Stimulated activated CD4-positive, alpha-beta T cell treated with anti-CD3 and anti-CD28 coated beads, Interleukin-12 subunit alpha, Interleukin-12 subunit beta, amount 100 ng/mL, for 4 hours (primary cell): ENCODE results near the gene LMF1.
"Not testable (repeated sequence)": the region's sequence is repeated elsewhere in the genome, so short reads cannot be mapped to it uniquely, and the experiment has no call there.

Experiments used
- DNase-seq: peaks from one replicate; pipeline ENCODE4 v3.0.0-alpha.2; 2020

The LMF1 gene

GRCh38 chr16:891353-891740 lies 79.4 kb downstream of the LMF1 start:
- DNase-seq = no peak

DNA sequence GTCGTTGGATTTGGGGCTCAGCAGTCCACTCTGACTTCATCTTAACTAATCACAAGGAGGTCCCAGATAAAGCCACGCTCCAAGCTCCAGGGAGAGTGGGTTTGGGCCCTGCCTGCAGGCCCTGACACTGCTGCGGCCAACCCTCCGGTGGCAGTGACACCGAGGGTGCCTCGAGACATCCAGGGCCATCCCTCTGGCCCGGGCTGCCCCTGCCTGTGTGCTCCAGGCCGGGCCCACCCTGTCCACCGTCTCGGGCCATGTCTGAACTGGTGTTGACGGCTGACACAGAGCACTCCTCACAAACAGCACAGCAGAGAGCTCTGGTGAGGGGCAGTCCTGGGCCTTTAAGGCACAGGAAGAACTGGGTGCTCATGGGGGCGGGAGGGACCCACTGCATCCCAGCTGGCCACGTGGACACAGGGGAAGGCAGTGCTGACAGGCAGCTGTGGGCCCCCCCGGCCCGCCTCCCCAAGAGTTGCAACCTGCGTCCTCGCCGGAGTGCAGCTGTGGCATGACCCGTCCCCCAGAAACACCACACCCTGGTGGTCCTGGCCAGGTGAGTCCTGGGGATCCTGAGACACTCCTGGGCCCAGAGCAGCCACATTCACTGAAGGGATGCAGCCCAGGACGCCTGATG lies 80.0 kb downstream of the LMF1 start:
- DNase-seq = no peak

DNA sequence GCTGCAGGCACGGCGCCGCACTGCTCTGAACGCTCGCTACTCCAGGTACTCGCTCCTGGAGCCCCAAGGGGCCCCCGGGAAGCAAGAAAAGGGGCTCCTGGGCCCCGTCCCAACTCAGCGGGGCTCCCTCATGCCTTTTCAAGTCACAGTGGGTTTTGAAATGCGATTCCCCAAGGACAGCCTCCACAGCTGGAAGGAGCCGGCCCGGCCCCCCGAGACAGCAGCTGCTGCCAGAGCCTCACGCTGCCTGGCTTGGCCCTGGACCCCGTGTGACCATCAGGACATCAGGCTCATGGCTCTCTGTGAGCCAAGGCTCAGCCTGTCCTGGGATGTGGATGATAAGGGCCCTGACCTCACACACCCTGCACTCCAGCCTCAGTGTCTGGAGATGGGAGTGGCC lies 80.6 kb downstream of the LMF1 start:
- DNase-seq = no peak

GRCh38 chr16:889586-889985 lies 81.2 kb downstream of the LMF1 start:
- DNase-seq = no peak

DNA sequence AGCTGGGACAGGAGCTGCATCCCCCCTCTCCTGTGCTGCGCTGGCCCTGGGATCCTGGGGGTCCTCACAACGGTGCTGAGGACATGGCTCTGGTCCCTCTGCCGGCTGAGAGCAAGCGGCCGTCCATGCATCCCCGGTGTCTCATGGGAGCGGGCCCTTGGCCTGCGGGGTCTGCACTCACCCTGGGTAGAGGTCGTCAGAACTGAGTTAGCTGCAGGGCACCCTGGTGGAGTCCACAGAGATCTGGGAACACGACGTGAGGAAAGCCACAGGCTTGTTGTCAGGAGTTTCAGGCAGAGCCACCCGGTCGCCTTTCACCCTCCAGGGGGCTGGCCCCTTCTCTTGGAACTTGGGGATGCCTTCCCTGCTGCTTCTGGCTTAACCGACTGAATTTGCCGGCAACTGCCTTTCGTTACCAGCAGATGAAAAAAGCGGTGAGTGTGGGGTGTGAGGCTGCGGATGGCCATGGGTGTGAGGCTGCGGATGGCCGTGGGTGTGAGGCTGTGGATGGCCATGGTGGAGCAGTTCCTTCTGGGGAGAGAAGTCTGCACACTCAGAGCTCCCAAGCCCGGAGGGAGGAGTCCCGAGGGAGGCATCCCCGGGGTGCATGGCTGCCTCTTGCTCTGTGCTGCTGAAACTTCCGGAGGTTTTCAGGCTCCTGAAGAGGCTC lies 81.7 kb downstream of the LMF1 start:
- no peak for DNase-seq

GRCh38 chr16:888456-888855 lies 82.3 kb downstream of the LMF1 start:
- not testable (repeated sequence) for DNase-seq

DNA sequence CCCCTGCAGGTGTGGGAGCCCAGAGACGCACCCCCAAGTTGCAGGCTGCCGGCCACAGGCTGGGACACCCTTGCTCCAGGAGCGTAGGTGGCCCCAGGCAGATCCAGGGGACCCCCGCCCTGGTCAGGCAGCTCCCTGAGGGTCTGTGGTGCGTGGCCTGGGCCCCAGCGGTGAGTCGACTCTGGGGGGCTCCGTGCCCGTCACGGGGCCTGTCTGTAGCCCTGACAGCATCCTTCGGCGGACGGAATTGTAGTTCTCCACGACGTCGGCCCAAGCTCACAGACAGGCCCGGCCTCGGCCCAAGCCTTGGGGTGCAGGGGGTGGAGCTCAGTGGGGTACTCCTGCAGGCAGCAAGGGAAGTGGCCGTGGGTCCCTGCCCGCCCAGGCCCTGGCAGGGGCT lies 82.9 kb downstream of the LMF1 start:
- DNase-seq = no peak

GRCh38 chr16:886802-887731 lies 83.7 kb downstream of the LMF1 start:
- no peak for DNase-seq

DNA sequence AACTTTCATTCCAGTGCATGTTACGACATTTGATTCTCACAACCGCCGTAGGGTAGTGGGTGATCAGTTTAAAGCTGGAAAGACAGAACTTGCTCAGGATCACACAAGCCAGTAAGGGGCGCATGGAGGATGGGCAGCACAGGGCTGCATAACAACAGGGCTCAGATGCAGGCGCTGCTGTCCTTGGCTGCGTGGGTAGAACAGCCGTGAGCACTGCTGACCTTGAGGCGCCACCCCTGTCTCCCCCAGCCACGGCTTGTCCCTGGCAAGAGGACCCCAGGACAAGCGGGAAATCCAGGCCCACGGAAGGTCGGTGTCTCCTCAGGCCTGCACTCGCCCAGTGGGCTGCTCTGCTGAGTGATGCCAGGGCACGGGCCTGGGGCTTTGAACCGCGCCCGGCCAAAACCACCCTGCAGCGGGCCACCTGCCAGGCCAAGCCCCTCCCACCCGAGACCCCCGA lies 84.7 kb downstream of the LMF1 start:
- DNase-seq = no peak

- DNase-seq = no peak
These were observed 85.4 kb downstream of the LMF1 start for GRCh38 chr16:885391-885790.

GRCh38 chr16:884232-884631 lies 86.6 kb downstream of the LMF1 start:
- DNase-seq = no peak

GRCh38 chr16:883781-884180 lies 87.0 kb downstream of the LMF1 start:
- no peak for DNase-seq

DNA sequence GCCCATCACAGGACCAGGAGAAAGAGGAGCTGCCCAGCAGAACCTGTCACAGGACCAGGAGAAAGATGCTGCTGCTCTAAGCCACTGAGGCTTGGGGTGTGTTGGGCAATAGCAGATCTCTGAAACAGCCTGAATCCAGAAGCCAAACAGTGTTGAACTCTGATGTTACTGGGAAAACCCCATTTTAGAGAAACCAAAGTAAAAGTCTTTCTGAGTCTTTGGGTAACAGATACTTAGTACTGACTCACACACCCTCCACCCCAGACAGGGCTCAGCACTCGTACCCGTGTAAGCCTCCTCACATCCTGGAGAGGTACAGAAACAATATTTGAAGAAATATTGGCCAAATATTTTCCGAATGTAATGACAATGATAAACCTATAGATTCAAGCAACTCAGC lies 87.4 kb downstream of the LMF1 start:
- DNase-seq = no peak

GRCh38 chr16:882671-883070 lies 88.1 kb downstream of the LMF1 start:
- not testable (repeated sequence) for DNase-seq

GRCh38 chr16:882256-882655 lies 88.5 kb downstream of the LMF1 start:
- DNase-seq = no peak

DNA sequence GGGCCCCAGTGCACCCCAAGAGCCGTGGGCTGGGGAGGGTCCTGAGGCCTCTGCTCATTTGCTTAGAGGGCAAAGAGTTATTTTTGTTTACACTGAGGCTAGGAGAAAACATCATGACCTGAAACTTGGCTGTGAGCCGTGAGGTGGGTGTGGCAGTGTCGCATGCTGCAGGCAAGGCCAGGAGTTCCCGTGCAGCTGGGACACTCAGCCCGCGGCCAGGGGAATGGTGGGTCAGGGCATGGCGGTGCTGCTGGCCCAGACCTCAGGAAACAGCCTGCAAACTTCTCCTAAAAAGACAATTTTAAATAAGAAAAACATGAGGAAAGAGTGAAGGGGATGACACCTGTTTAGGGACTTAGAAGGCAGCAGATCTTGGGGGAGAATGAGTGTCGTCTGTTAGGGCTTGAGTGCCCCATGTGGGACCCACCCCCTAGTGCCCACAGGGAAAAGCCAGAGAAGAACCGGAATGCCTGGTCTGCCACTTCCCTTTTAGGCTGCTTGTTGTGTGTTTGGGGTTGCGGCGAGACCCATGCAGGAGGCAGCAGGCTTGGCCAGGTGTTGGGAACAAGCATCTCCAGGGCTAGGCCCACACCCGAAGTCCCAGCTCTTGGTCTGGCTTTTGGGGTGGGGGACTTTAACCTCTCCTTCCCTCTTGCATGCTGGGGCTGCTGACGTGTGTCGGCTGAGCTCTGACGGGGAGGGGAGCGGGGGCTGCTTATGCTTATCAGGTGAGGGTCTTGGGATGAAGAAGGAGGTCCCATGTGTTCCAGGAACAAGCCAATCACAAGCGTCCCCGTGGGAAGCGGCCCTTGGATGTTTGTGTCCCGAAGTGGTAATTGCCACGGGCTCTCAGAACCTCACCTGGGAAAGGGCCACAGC lies 89.3 kb downstream of the LMF1 start:
- DNase-seq = no peak

DNA sequence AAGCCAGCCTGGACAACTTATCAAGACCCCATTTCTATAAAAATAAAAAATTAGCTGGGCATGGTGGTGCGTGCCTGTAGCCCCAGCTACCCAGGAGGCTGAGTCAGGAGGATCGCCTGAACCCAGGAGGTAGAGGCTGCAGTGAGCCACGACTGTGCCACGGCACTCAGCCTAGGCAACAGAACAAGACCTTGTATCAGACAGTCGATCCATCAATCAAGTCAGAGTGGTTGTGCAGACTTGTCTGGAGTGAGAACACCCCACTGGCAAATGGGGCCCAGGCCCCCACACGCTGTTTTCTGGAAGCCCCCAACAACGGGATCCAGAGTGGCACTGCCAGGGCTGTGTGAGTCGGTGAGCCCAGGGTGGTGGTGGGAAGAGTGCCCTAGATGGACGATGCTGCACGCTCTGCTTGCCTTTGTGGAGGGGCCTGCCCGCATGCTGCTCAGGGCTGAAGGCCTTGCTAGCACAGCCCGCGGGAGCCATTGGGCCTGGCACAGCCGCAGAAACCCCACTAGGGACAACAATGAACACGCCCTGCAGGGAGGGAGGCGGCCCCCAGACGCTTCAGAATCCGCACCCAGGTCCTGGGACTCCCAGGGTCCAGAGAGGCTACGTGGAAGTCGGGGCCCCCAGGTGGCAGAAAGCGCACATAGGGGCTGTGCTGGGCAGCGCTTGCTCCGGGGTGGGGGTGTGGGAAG lies 90.2 kb downstream of the LMF1 start:
- no peak for DNase-seq

- no peak for DNase-seq
These were observed 90.8 kb downstream of the LMF1 start for GRCh38 chr16:879986-880385.

DNA sequence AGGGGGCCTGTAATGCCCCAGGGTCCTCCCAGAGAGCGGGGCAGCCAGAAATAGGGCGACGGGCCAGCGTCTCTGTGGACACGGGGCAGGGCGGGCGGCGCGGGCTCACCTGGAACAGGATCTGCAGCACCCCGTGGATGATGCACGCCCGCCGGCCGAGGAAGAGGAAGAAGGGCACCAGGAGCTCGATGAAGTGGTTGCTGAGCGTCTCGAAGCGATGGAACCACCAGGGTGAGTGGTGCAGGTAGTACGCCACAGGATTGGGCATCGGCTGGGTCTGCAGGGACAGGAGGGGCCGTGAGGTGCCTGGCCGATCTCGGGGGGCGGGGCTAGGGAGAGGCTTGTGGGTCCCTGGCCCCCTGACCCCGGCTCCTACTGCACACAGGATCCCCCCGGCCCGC lies 91.3 kb downstream of the LMF1 start:
- no peak for DNase-seq

DNA sequence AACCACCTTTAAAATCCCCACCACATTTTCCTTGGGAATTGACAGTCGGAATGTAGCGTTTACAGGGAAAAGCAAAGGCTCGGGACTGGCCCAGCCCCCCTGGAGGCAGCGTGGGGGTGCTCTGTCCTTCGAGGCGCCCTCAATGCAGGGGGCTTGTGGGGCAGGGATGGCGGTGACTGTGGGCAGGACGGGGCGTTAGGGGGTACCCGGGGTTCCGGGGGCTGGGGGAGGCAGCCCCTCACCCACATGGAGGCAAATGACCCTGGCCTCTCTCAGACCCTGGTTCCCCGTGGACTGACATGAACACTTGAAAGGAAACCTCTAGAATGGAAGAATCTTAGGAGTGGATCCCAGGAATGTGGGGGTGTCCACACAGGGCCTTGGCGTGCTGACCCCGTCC lies 91.9 kb downstream of the LMF1 start:
- no peak for DNase-seq

DNA sequence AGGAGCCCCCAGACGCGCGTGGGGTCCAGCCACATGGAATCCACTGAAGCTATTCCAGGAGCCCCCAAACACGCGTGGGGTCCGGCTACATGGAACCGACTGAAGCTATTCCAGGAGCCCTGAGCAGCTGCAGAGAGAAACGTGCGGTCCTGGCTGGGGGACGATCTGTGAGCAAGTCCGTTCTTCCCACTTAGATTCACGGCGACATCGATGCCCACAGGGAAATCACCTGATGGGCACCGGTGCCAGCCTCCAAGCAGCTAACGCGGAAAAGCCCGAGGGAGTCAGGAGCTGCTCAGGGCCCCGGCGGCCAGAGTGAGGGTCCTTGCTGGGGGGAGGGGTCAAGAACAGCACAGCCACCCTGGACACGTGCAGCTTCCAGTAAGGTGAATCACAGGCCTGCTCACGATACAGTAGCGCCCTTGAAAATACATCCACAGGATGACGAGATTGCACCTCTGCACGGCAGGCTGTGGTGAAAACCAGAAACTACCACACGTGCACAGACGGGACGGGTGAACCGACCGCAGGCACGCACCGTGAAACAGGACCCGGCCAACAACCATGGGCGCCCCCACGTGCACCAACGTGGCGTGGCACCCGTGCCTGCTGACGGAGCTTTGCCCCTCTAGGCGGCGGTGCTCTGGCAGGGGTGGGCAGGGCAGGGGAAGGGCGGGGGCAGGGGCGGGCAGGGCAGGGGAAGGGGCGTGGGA lies 92.6 kb downstream of the LMF1 start:
- DNase-seq = peak; percentile 18
